HG03432 (cell line): ENCODE measurements around the gene RGS7.

Source experiments
- ATAC-seq: cut with Tn5 transposase; IDR thresholded peaks from one replicate; pipeline ENCODE4 v1.9.1; 2021; ENCODE audit warnings: mild to moderate bottlenecking, moderate library complexity; ENCODE audit not compliant: unreplicated experiment

RGS7 gene

DNA sequence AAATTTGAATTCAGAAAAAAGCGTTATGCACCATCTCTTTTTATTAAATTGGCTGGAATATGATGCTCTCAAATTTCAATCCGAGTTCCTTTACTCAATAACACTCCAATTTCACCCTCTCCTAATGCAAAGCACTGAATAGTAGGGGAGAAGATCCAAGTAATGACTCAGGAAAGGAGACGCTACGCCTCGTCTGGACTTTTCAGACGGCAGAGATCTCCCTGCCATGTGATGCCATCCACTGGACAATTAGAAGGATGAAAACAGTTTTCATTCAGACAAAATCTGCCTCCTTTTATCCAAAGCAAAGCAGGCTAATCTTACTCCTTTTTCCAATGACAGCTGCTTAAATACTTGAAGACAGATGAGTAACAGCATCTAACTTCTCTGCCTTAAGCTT, 502.6 kb downstream of the RGS7 start:
- no peak for ATAC-seq

GRCh38 chr1:240847325-240847724, 509.7 kb downstream of the RGS7 start:
- no peak for ATAC-seq

DNA sequence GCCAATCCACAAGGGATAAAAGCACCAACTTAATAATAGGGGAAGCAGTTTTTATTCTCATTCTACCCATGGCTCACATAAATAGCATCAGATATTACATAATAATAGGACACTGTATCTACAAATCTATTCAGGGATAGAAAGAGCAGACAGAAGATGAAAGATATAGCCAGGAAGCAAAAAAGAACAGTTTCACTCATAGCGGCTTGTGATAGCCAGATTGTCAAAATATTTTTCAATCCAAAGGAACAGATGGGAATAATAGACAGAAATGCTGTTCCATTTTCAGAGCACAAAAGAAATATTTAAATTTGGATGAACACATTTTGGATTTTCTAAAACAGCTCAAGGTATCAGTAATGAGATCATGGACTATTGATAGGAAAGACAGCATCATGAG, 512.5 kb downstream of the RGS7 start:
- ATAC-seq, result no peak

DNA sequence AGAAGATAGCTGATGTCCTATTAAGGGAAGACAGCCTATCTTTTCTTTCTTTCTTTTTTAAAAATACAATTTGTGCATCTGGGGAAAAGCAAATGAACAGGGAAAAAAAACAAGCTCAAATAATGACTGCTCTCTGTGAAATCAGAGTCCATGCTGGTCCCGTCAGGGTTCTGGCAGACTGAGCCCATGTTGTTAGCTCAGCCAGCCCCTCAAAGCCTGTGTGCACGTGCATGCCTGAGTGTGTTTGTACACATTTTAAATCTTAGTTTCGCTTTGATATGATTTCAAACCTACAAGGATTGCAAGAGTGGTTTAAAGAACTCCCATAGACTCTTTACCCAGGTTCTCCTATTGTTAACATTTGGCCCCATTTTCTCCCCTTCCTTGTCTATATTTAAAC, 513.2 kb downstream of the RGS7 start:
- no peak for ATAC-seq

GRCh38 chr1:240836271-240836670, 520.7 kb downstream of the RGS7 start:
- ATAC-seq, result no peak

- ATAC-seq, result no peak
These were observed 521.7 kb downstream of the RGS7 start for GRCh38 chr1:240835291-240835690.

- no peak for ATAC-seq
These were observed 523.9 kb downstream of the RGS7 start for GRCh38 chr1:240833075-240833474.

DNA sequence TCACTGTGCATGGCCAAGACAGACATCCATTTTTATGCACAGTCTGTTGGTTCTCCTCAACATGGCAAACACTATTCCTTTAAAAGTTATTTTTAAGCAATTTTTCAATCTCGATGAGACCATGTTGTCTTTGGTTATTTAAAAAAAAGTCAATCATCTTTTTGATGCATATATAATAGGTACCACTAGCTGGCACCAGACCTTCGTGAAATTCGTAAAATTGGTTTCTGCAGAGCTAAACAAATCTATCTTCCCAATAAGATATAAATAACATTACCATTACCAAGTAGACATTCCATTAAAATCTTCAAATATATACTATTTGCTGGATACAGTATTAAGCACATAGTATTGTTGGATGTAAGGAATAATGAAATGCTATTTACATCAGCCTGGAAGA, 525.1 kb downstream of the RGS7 start:
- ATAC-seq, result no peak

DNA sequence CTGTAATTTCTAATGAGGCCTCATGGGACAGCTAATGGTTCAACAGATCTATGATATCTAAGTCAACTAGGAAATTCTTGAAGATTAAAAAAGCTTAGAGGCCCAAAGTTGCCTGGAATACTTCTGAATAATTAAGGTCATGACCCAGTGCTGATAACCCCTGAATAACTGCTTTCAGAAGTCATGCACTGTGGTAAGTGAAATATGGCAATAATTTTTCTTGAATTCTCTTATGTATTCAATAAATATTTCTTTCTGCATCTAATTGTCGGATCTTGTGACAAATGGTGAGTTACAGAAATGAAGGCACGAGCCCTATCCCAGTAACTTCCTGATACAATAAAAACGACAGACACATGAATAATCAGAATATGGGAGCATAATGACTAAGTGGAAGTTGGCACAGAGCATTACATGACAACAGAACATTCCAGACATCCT, 525.8 kb downstream of the RGS7 start:
- ATAC-seq, result no peak

DNA sequence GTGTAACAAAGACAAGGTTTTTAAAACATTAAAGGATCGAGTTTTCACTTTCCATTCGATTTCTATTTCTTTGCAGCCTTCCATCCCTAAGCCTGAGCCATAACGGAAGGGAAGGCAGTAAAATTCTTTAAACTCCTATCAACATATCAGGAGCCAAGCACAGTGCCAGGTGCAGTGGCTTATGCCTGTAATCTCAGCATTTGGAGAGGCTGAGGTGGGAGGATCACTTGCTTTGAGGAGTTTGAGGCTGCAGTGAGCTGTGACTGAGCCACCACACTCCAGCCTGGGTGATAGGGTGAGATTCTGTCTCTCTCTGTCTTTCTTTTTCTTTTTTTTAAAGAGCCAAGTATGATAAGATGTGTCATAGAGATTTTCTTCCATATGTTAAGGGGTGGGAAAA, 527.5 kb downstream of the RGS7 start:
- ATAC-seq, result no peak

DNA sequence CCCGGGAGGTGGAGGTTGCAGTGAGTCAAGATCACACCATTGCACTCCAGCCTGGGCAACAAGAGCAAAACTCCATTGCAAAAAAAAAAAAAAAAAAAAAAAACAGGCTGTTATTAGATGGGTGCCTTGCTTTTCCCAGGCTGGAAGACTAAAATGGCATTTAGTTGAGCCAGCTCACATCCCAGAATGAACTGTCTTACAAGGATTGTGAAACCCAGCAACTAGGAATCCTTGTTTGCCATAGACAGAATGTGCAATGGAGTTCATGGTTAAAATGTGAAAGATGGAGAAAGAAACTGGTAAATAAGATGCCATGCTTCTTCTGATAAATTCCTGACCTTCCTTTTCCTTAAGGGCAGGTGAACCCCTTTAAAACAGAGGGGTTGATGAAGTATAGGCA, 529.2 kb downstream of the RGS7 start:
- no peak for ATAC-seq

DNA sequence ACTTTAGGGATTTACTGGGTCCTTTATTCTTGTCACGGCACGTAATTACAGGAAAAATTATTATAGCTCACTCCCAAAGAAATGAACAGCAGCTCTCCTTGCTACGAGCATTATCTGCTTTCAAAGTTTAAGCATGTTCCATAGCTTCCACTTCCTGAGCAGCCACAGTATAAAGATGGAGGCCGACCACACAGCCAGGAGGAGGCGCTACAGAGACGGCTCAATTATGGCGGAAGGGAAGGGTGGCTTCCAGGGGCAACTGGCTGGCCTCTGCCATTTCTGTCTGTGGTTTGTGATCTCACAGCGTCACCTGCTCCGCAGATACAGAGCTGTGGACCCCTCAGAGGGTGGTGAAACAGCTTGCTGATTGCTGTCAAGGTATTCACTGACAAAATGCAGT, 532.8 kb downstream of the RGS7 start:
- ATAC-seq, result no peak

GRCh38 chr1:240823357-240823756, 533.6 kb downstream of the RGS7 start:
- ATAC-seq, result no peak

GRCh38 chr1:240821925-240822324, 535.1 kb downstream of the RGS7 start:
- ATAC-seq, result no peak

DNA sequence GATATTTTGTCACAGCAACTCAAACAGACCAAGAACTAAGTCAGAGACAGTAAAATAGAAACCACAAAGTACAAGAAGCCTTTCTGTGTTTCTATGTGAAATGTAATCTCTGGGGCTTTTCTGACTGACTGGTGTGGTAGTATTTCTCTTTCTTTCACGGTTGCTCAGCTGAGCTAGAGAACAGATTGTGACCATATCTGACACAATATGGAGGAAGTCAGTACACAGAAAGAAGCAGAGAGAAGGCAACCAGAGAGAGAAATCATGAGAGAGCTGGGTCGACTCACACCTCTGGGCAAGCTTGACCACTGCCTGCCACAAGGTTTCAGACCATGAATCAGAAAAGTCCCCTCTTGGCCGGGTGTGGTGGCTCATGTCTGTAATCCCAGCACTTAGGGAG, 536.2 kb downstream of the RGS7 start:
- ATAC-seq, result peak; percentile 80

- no peak for ATAC-seq
These were observed 540.5 kb downstream of the RGS7 start for GRCh38 chr1:240816472-240816871.

GRCh38 chr1:240813720-240814119, 543.3 kb downstream of the RGS7 start:
- ATAC-seq, result no peak

- no peak for ATAC-seq
These were observed 545.7 kb downstream of the RGS7 start for GRCh38 chr1:240811256-240811655.

GRCh38 chr1:240808381-240808780, 548.6 kb downstream of the RGS7 start:
- no peak for ATAC-seq

GRCh38 chr1:240806200-240806745, 550.7 kb downstream of the RGS7 start:
- no peak for ATAC-seq

GRCh38 chr1:240804475-240804874, 552.5 kb downstream of the RGS7 start:
- ATAC-seq, result no peak

GRCh38 chr1:240803151-240803550, 553.9 kb downstream of the RGS7 start:
- ATAC-seq, result no peak

- no peak for ATAC-seq
These were observed 554.7 kb downstream of the RGS7 start for GRCh38 chr1:240802271-240802670.

GRCh38 chr1:240801442-240801841, 555.6 kb downstream of the RGS7 start:
- ATAC-seq, result no peak
